DMS79 (cell line): ENCODE data around the gene CUL9.

ENCODE experiments used
- DNase-seq: peaks from one replicate; lab custom pipeline; 2025; lab: John Stamatoyannopoulos, UW

The CUL9 gene

GRCh38 chr6:43173591-43174262, 8.3 kb upstream of the CUL9 start:
- no peak for DNase-seq

- no peak for DNase-seq
Observed at GRCh38 chr6:43174263-43175112, 7.5 kb upstream of the CUL9 start.

GRCh38 chr6:43175676-43176422, 6.1 kb upstream of the CUL9 start:
- DNase-seq = no peak

- DNase-seq = no peak
Observed at GRCh38 chr6:43176423-43176786, 5.6 kb upstream of the CUL9 start.

GRCh38 chr6:43178150-43178549, 3.8 kb upstream of the CUL9 start:
- DNase-seq = no peak

- no peak for DNase-seq
Observed at GRCh38 chr6:43178951-43179830, 2.8 kb upstream of the CUL9 start.

GRCh38 chr6:43180058-43180457, 1.9 kb upstream of the CUL9 start:
- DNase-seq = no peak

GRCh38 chr6:43180985-43181384, 1.0 kb upstream of the CUL9 start:
- no peak for DNase-seq

- DNase-seq = no peak
Observed at GRCh38 chr6:43181621-43181941, 415 bp upstream of the CUL9 start.

- no peak for DNase-seq
Observed at GRCh38 chr6:43183441-43183840, 1.4 kb downstream of the CUL9 start.

GRCh38 chr6:43184268-43184985, 2.4 kb downstream of the CUL9 start:
- no peak for DNase-seq

- no peak for DNase-seq
Observed at GRCh38 chr6:43185391-43185985, 3.5 kb downstream of the CUL9 start.

- no peak for DNase-seq
Observed at GRCh38 chr6:43186019-43186418, 4.0 kb downstream of the CUL9 start.

- no peak for DNase-seq
Observed at GRCh38 chr6:43186706-43187105, 4.7 kb downstream of the CUL9 start.

- no peak for DNase-seq
Observed at GRCh38 chr6:43187821-43188220, 5.8 kb downstream of the CUL9 start.

GRCh38 chr6:43188426-43188825, 6.4 kb downstream of the CUL9 start:
- no peak for DNase-seq

- DNase-seq = no peak
Observed at GRCh38 chr6:43189776-43190304, 7.8 kb downstream of the CUL9 start.

GRCh38 chr6:43192911-43193310, 10.9 kb downstream of the CUL9 start:
- no peak for DNase-seq

GRCh38 chr6:43193929-43194328, 11.9 kb downstream of the CUL9 start:
- DNase-seq = no peak

- DNase-seq = no peak
Observed at GRCh38 chr6:43196337-43196736, 14.3 kb downstream of the CUL9 start.

- no peak for DNase-seq
Observed at GRCh38 chr6:43199912-43200311, 17.9 kb downstream of the CUL9 start.
